ENCODE data around the gene SNX13. TPM values are rescaled to one million over a fixed set of nuclear protein-coding genes. Genes with fewer than 3 reads are reported as not detected.

The SNX13 gene
- total and polyA plus RNA-seq, 2 donors (not counting 3 experiments of a cell fraction or from before 2014, with no cell fraction given) = 6.1 to 28.5 TPM

- no TSS peak for BruUV-seq (replicated peaks)
- Histone ChIP-seq H3K36me3 (ENCODE audit: control insufficient read depth in 2 of 2, extremely low read depth in 1 of 2, insufficient read depth in 2 of 2, low read length in 2 of 2) (peaks cover 0 to 4% of the 10 kb centered on the region in 2 experiments), H3K4me2 (ENCODE audit: insufficient read depth, low read length) (peak overlapping the region; percentile 57), H3K9me1 (replicated peaks; ENCODE audit: control insufficient read depth, extremely low read depth, insufficient read depth, low read length) (no peaks in the 10 kb centered on the region), H3K9ac (replicated peaks; ENCODE audit: extremely low read depth, insufficient read depth, low read length) (no peak overlapping the region), H4K20me1 (replicated peaks; ENCODE audit: control insufficient read depth, extremely low read depth, insufficient read depth, low read length) (no peaks in the 10 kb centered on the region), H3K79me2 (ENCODE audit: control insufficient read depth, insufficient read depth, low read length) (no peaks in the 10 kb centered on the region), H3K4me1 (ENCODE audit: control insufficient read depth, extremely low read depth, insufficient read depth, low read length) (peaks cover 17% of the 10 kb centered on the region), H3K27me3 (ENCODE audit: control insufficient read depth in 2 of 2, insufficient read depth in 2 of 2, low read length in 2 of 2) (no peaks in the 10 kb centered on the region), H3K9me3 (replicated peaks; ENCODE audit: control insufficient read depth, insufficient read depth, low read length) (no peaks in the 10 kb centered on the region), H3K4me3 (replicated peaks in 1 of 3; ENCODE audit: insufficient read depth in 1 of 3, low read depth in 1 of 3, low read length in 3 of 3) (no peak overlapping the region), H3K27ac (ENCODE audit: insufficient read depth, low read depth, low read length) (no peak overlapping the region), H2AFZ (ENCODE audit: low read depth, low read length) (no peak overlapping the region)
- FAIRE-seq (no peak), DNase-seq (ENCODE audit: low read depth, low spot score) (no peak)
- TF ChIP-seq MYC (IDR thresholded peaks at IDR 0.05; ENCODE audit: low read depth, low read length) (no peak), CTCF (IDR thresholded peaks at IDR 0.05; ENCODE audit: extremely low read depth in 1 of 2, insufficient read depth in 1 of 2, low read depth in 1 of 2, low read length in 2 of 2) (no peak), JUN (IDR thresholded peaks at IDR 0.05; ENCODE audit: borderline replicate concordance, insufficient read depth, insufficient read length, low read depth) (no peak), FOS (IDR thresholded peaks at IDR 0.05; ENCODE audit: borderline replicate concordance, insufficient read depth, low read length) (no peak), GATA2 (IDR thresholded peaks at IDR 0.05; ENCODE audit: insufficient read depth, insufficient read length, low read depth, low read length) (no peak), MAX (IDR thresholded peaks at IDR 0.05; ENCODE audit: insufficient read depth, insufficient read length) (no peak), POLR2AphosphoS5 (IDR thresholded peaks at IDR 0.05; ENCODE audit: insufficient read depth, low read depth, low read length) (no peak), POLR2A (IDR thresholded peaks at IDR 0.05; ENCODE audit: low read depth, low read length) (no peak), EZH2 (IDR thresholded peaks at IDR 0.05; ENCODE audit: borderline replicate concordance, low read depth, low read length, severe bottlenecking) (no peak)
- dilution Hi-C loops (cut with MboI; ENCODE audit: extremely low pct_ligation_motif_present, low sequenced_read_pairs) (no loop called here), intact Hi-C loops (cut with micrococcal nuclease) (loop anchor here (5.0 kb wide), 1 partner anchor 243 kb away; no protein-coding TSS in a partner anchor)
- ChIA-PET CTCF (interaction anchor here (2.1 kb wide), 1 partner anchor 75 kb away, joined by 9 read pairs; no protein-coding TSS in a partner anchor), POLR2A (no interaction called here)
Observed at GRCh38 chr7:17844514-17845196, 95.6 kb downstream of the SNX13 start.
